H1 (cell line): ENCODE measurements around the gene AGO3. TPM values are rescaled to one million over a fixed set of nuclear protein-coding genes. Genes with fewer than 3 reads are reported as not detected.
A peak's percentile ranks its signal among the peaks of the same experiment; 100 is the strongest.

Source experiments
- CTCF ChIA-PET: fragments of 300-600 bp; sonication (Branson Sonifier 250); formaldehyde crosslinking; loops from one replicate; lab custom pipeline; 2021; ENCODE audit not compliant: partially characterized antibody; lab: Charles Lee
- POLR2A ChIA-PET: fragments of 300-600 bp; sonication (Branson Sonifier 250); formaldehyde crosslinking; loops from one replicate; lab custom pipeline; 2021; ENCODE audit warnings: inconsistent platforms; ENCODE audit not compliant: partially characterized antibody; lab: Charles Lee
- DNase-seq, 2 experiments: peaks; one replicate each; pipeline versions ENCODE4 v3.0.0 to v3.0.0-alpha.2; 2010 to 2022; ENCODE audit warnings: low spot score in 2 of 2, low read depth in 1 of 2, mixed read lengths in 1 of 2
- FAIRE-seq: peaks from 2 replicates; lab custom pipeline; 2011; peaks lifted over from hg19 to GRCh38; lab: Jason Lieb, UNC
- H2AFZ ChIP-seq: 2 replicates; pipeline ENCODE4 v1.8.1; 2012; ENCODE audit warnings: low read length, inconsistent platforms
- H2AK5ac ChIP-seq: 2 replicates; pipeline ENCODE4 v1.6.1; 2013; ENCODE audit warnings: low read depth, low read length
- H2BK120ac ChIP-seq: replicated peaks from 2 replicates; pipeline ENCODE3; 2013; ENCODE audit warnings: low read depth, low read length, inconsistent platforms
- H2BK12ac ChIP-seq: 2 replicates; pipeline ENCODE4 v1.6.1; 2013; ENCODE audit warnings: low read depth, low read length
- H2BK15ac ChIP-seq: 2 replicates; pipeline ENCODE4 v1.6.1; 2013; ENCODE audit warnings: low read length
- H2BK20ac ChIP-seq: 2 replicates; pipeline ENCODE4 v1.6.1; 2013; ENCODE audit warnings: low read length
- H2BK5ac ChIP-seq: 2 replicates; pipeline ENCODE4 v1.6.1; 2013; ENCODE audit warnings: low read depth, low read length
- H3K14ac ChIP-seq: 2 replicates; pipeline ENCODE4 v1.6.1; 2013; ENCODE audit warnings: inconsistent platforms; ENCODE audit not compliant: insufficient read length
- H3K18ac ChIP-seq: 2 replicates; pipeline ENCODE4 v1.6.1; 2013; ENCODE audit warnings: low read length; ENCODE audit errors: extremely low read depth
- H3K23ac ChIP-seq: 2 replicates; pipeline ENCODE4 v1.6.1; 2013; ENCODE audit warnings: inconsistent platforms; ENCODE audit not compliant: insufficient read length
- H3K23me2 ChIP-seq: 2 replicates; pipeline ENCODE4 v1.6.1; 2013; ENCODE audit warnings: low read depth, low read length
- H3K27ac ChIP-seq: 2 replicates; pipeline ENCODE4 v1.6.1; 2011; ENCODE audit warnings: low read depth, low read length, inconsistent platforms
- H3K27me3 ChIP-seq, 4 experiments: replicated peaks in 1 of 4; 1 replicate in 1 of 4; 2 replicates in 3 of 4; pipeline versions ENCODE4 v1.6.1 to v1.8.1; 2011 to 2013; ENCODE audit warnings: low read length in 3 of 4, mild to moderate bottlenecking in 3 of 4, inconsistent platforms in 2 of 4, mixed read lengths in 2 of 4, moderate library complexity in 1 of 4; ENCODE audit not compliant: control insufficient read depth in 3 of 4, insufficient read depth in 3 of 4; ENCODE audit errors: extremely low read depth in 1 of 4
- H3K36me3 ChIP-seq, 4 experiments: 2 replicates each; pipeline versions ENCODE4 v1.6.1 to v1.8.1; 2011 to 2013; ENCODE audit warnings: mild to moderate bottlenecking in 4 of 4, low read length in 3 of 4, moderate library complexity in 2 of 4, control low read depth in 1 of 4, inconsistent platforms in 1 of 4; ENCODE audit not compliant: insufficient read depth in 4 of 4, control insufficient read depth in 2 of 4
- H3K4ac ChIP-seq: replicated peaks from 2 replicates; pipeline ENCODE3; 2013; ENCODE audit warnings: low read length, low read depth, mixed read lengths, inconsistent platforms; ENCODE audit not compliant: insufficient read length
- H3K4me1 ChIP-seq, 4 experiments: replicated peaks in 1 of 4; 1 replicate in 1 of 4; 2 replicates in 3 of 4; pipeline versions ENCODE4 v1.6.1 to v1.8.1; 2011 to 2013; ENCODE audit warnings: low read length in 3 of 4, inconsistent platforms in 2 of 4, mixed read lengths in 1 of 4; ENCODE audit not compliant: insufficient read depth in 4 of 4, control insufficient read depth in 3 of 4
- H3K4me2 ChIP-seq, 2 experiments: 2 replicates each; pipeline versions ENCODE4 v1.6.1 to v1.8.1; 2011 to 2013; ENCODE audit warnings: low read depth in 2 of 2, low read length in 2 of 2, control low read depth in 1 of 2, inconsistent platforms in 1 of 2, mild to moderate bottlenecking in 1 of 2; ENCODE audit not compliant: insufficient read depth in 1 of 2
- H3K4me3 ChIP-seq, 4 experiments: fragments of 200-600, 300-600 bp in 1 of 4; sonication (generic), shearing (Covaris generic), sonication (Bioruptor Twin) in 1 of 4; 2 replicates each; pipeline versions ENCODE4 v1.5.1 to v1.8.1; 2011 to 2016; ENCODE audit warnings: low read length in 4 of 4, low read depth in 3 of 4, control low read depth in 2 of 4, inconsistent platforms in 2 of 4, mild to moderate bottlenecking in 2 of 4, mixed read lengths in 1 of 4, moderate library complexity in 1 of 4; ENCODE audit not compliant: insufficient read depth in 2 of 4; ENCODE audit errors: extremely low read depth in 1 of 4
- H3K56ac ChIP-seq: replicated peaks from 2 replicates; pipeline ENCODE3; 2013; ENCODE audit warnings: low read depth, mild to moderate bottlenecking, mixed read lengths, low read length, inconsistent platforms; ENCODE audit not compliant: insufficient read length
- H3K79me1 ChIP-seq: 2 replicates; pipeline ENCODE4 v1.6.1; 2013; ENCODE audit warnings: low read depth, low read length, control low read depth
- H3K79me2 ChIP-seq, 2 experiments: 2 replicates each; pipeline versions ENCODE4 v1.6.1 to v1.8.1; 2012 to 2013; ENCODE audit warnings: low read length in 2 of 2, mild to moderate bottlenecking in 2 of 2, inconsistent platforms in 1 of 2; ENCODE audit not compliant: insufficient read depth in 2 of 2, control insufficient read depth in 1 of 2
- H3K9ac ChIP-seq, 4 experiments: replicated peaks in 1 of 4; 1 replicate in 1 of 4; 2 replicates in 3 of 4; pipeline versions ENCODE4 v1.6.1 to v1.8.1; 2011 to 2013; ENCODE audit warnings: low read depth in 3 of 4, low read length in 3 of 4, control low read depth in 2 of 4, mild to moderate bottlenecking in 2 of 4, moderate library complexity in 2 of 4, inconsistent platforms in 1 of 4; ENCODE audit errors: extremely low read depth in 1 of 4
- H3K9me3 ChIP-seq, 2 experiments: 2 replicates each; pipeline versions ENCODE4 v1.6.1 to v1.8.1; 2012 to 2013; ENCODE audit warnings: mild to moderate bottlenecking in 2 of 2, moderate library complexity in 2 of 2, control low read depth in 1 of 2, inconsistent platforms in 1 of 2, low read depth in 1 of 2, low read length in 1 of 2, mixed read lengths in 1 of 2; ENCODE audit not compliant: insufficient read depth in 2 of 2
- H4K20me1 ChIP-seq, 2 experiments: replicated peaks in 1 of 2; 2 replicates each; pipeline versions ENCODE3 to v1.8.1; 2011 to 2013; ENCODE audit warnings: inconsistent platforms in 2 of 2, low read length in 2 of 2, mild to moderate bottlenecking in 1 of 2; ENCODE audit not compliant: insufficient read depth in 2 of 2, control insufficient read depth in 1 of 2
- H4K5ac ChIP-seq: 2 replicates; pipeline ENCODE4 v1.6.1; 2013; ENCODE audit warnings: low read length, low read depth, mixed read lengths, inconsistent platforms; ENCODE audit not compliant: insufficient read length
- H4K8ac ChIP-seq: 2 replicates; pipeline ENCODE4 v1.8.0; 2013; ENCODE audit warnings: mild to moderate bottlenecking, moderate library complexity, low read length, inconsistent platforms; ENCODE audit not compliant: insufficient read depth; ENCODE audit errors: extremely low read depth
- H4K91ac ChIP-seq: replicated peaks from 2 replicates; pipeline ENCODE3; 2013; ENCODE audit warnings: low read length, mixed read lengths, inconsistent platforms; ENCODE audit not compliant: insufficient read length
- ASH2L ChIP-seq: fragments of 200-600, 300-600 bp; sonication (generic); IDR thresholded peaks from one replicate; pipeline ENCODE4 v1.7.1; 2017; ENCODE audit warnings: low read length
- SAP30 ChIP-seq: fragments of 300-600 bp; sonication (generic); IDR thresholded peaks from 2 replicates; pipeline ENCODE4 v1.7.1; 2012; ENCODE audit warnings: low read length, moderate library complexity, mild to moderate bottlenecking, inconsistent platforms; ENCODE audit not compliant: insufficient read depth, insufficient replicate concordance
- WGBS, 2 experiments: shearing (Covaris generic) in 1 of 2; methylation state at CpG; one replicate each; pipeline versions ENCODE4 v1.1.6 to v1.1.7; 2013 to 2015; ENCODE audit warnings: low lambda C conversion rate in 2 of 2, mixed read lengths in 2 of 2, inconsistent platforms in 1 of 2, low coverage in 1 of 2, missing lambda C conversion rate in 1 of 2; ENCODE audit not compliant: insufficient replicate concordance in 2 of 2, insufficient coverage in 1 of 2, insufficient read length in 1 of 2; ENCODE audit errors: extremely low coverage in 1 of 2, missing lambda C conversion rate in 1 of 2; 5-methylcytosine and 5-hydroxymethylcytosine counted together
- polyA plus RNA-seq, 7 experiments: library from polyadenylated mRNA; depleted of rRNA in 3 of 7; stranded (reverse) in 5 of 7; unstranded in 2 of 7; fragments of >200 nt in 5 of 7; fragments of 200-250 nt in 2 of 7; gene quantifications; 1 replicate in 5 of 7; 2 replicates in 1 of 7; 4 replicates in 1 of 7; pipeline versions ENCODE4 v1.2.1 to v1.2.3, GENCODE V29; 2011 to 2013; ENCODE audit warnings: missing spikeins in 2 of 7, mixed read lengths in 2 of 7
- total RNA-seq: library from RNA; stranded (reverse); fragmentation: NEBNext Ultra II Directional; extraction: Animal tissue kit (Norgen Biotek cat#: 25700); gene quantifications from 2 replicates; pipeline ENCODE4 v1.2.1, GENCODE V29; 2021

AGO3 gene
- total and polyA plus RNA-seq, 2 of the 8 experiments (the other 6 are each of a cell fraction or from before 2014, with no cell fraction given): 10.7 to 26.4 TPM

- no peak overlapping the region for H2AFZ ChIP-seq
- H2AK5ac ChIP-seq: no peak overlapping the region
- no peak overlapping the region for H3K56ac ChIP-seq
- no peak overlapping the region for H2BK20ac ChIP-seq
- H3K4me1 ChIP-seq: peaks cover 0 to 18% (median 12%) of the 10 kb centered on the region in 4 experiments; a peak in 5 of 7 replicates
- H4K5ac ChIP-seq: no peak overlapping the region
- H3K23ac ChIP-seq: no peak overlapping the region
- H3K9me3 ChIP-seq: no peaks in the 10 kb centered on the region
- 0 out of 2 replicates have a peak overlapping the region, but pooled peaks have one; percentile 7 for H2BK12ac ChIP-seq
- H3K79me2 ChIP-seq: peaks cover 0 to 15% of the 10 kb centered on the region in 2 experiments; a peak in 2 of 4 replicates
- H3K27ac ChIP-seq: no peak overlapping the region
- no peak for TF ChIP-seq SAP30
- TF ChIP-seq ASH2L: no peak
- H4K8ac ChIP-seq: no peak overlapping the region
- no peak overlapping the region for H3K9ac ChIP-seq
- H3K4ac ChIP-seq: no peak overlapping the region
- ChIA-PET CTCF (interaction anchor here (1.3 to 4.0 kb wide), 6 partner anchors 11 to 102 kb away, joined by 3 to 38 read pairs (median 6); no protein-coding TSS in a partner anchor), POLR2A (interaction anchor here (0.6 to 2.4 kb wide), 3 partner anchors 10 to 237 kb away, joined by 3 to 9 read pairs (median 4); no protein-coding TSS in a partner anchor)
- H4K20me1 ChIP-seq: peaks cover 0 to 5% of the 10 kb centered on the region in 2 experiments
- no peak overlapping the region for H3K4me2 ChIP-seq
- FAIRE-seq: no peak
- no peak overlapping the region for H2BK5ac ChIP-seq
- no peaks in the 10 kb centered on the region for H3K36me3 ChIP-seq
- peaks cover 5% of the 10 kb centered on the region; the same call in 1 of the 2 replicates for H3K79me1 ChIP-seq
- no peak overlapping the region for H2BK120ac ChIP-seq
- H3K27me3 ChIP-seq: peaks cover 0 to 3% (median 0%) of the 10 kb centered on the region in 4 experiments; a peak in 2 of 7 replicates
- H2BK15ac ChIP-seq: no peak overlapping the region
- H3K14ac ChIP-seq: no peak overlapping the region
- no peak overlapping the region for H3K4me3 ChIP-seq
- WGBS, 2 experiments: 92% methylated on average over 29 of the region's 29 CpGs; no CpG with 5 or more reads in 1 of the 2 experiments
- peaks cover 13% of the 10 kb centered on the region; the same call in 1 of the 2 replicates for H3K23me2 ChIP-seq
- H4K91ac ChIP-seq: no peak overlapping the region
- no peak overlapping the region for H3K18ac ChIP-seq
- peak in 1 of 2 experiments; percentile 39 for DNase-seq
Measured at GRCh38 chr1:36085686-36086526, 155.0 kb downstream of the AGO3 start.
